OCI-LY7 (cell line): ENCODE measurements around the gene RPL37. TPM values are rescaled to one million over a fixed set of nuclear protein-coding genes. Genes with fewer than 3 reads are reported as not detected.

Experiments used
- small RNA-seq: library from RNA; depleted of rRNA; stranded (forward); fragments of <200 nt; gene quantifications from one replicate; pipeline ENCODE3, GENCODE V24; 2014
- total RNA-seq, 2 experiments: library from RNA; depleted of rRNA in 1 of 2; stranded (reverse); fragments of >200 nt in 1 of 2; shearing (Covaris generic) in 1 of 2; gene quantifications; 2 replicates each; pipeline ENCODE4 v1.2.3, GENCODE V29; 2014 to 2022

RPL37 gene
- total RNA-seq, 2 experiments from 2014 or later, result 1,905 to 2,779 TPM

Small RNA genes within 50 kb of the gene (small RNA-seq; reads per million reads assigned to genes)
- gene RF00191 (not detected), gene SNORD72 (70.7 reads per million, percentile 99 among the genes with 10 or more reads in this experiment)

Other genes starting within 250 kb of the RPL37 start
- gene PTGER4, start 155.3 kb downstream of the RPL37 start, total RNA-seq (2014; rRNA removed; shearing (Covaris generic)), result 1.4 and 2.0 TPM in 2 replicates
- 0.49 TPM in 1 of 2 replicates, not detected in the other for gene PTGER4, start 155.3 kb downstream of the RPL37 start, total RNA-seq (2022)
- gene TTC33, start 79.3 kb downstream of the RPL37 start, total RNA-seq (2014; rRNA removed; shearing (Covaris generic)), result 15.9 and 22.9 TPM in 2 replicates
- 18.7 and 20.5 TPM in 2 replicates for gene TTC33, start 79.3 kb downstream of the RPL37 start, total RNA-seq (2022)
- 17.9 and 30.0 TPM in 2 replicates for gene PRKAA1, start 36.8 kb downstream of the RPL37 start, total RNA-seq (2014; rRNA removed; shearing (Covaris generic))
- 46.3 and 47.5 TPM in 2 replicates for gene PRKAA1, start 36.8 kb downstream of the RPL37 start, total RNA-seq (2022)
- gene CARD6, start 6.1 kb upstream of the RPL37 start, total RNA-seq (2014; rRNA removed; shearing (Covaris generic)), result 0.98 and 1.1 TPM in 2 replicates
- gene CARD6, start 6.1 kb upstream of the RPL37 start, total RNA-seq (2022), result 0.33 and 0.53 TPM in 2 replicates
- not detected in 2 replicates for gene C7, start 74.3 kb upstream of the RPL37 start, total RNA-seq (2014; rRNA removed; shearing (Covaris generic))
- gene C7, start 74.3 kb upstream of the RPL37 start, total RNA-seq (2022), result not detected in 2 replicates
- gene MROH2B, start 236.1 kb upstream of the RPL37 start, total RNA-seq (2014; rRNA removed; shearing (Covaris generic)), result not detected in 2 replicates
- gene MROH2B, start 236.1 kb upstream of the RPL37 start, total RNA-seq (2022), result not detected in 2 replicates